ENCODE data around the gene RAB5B.

DNA sequence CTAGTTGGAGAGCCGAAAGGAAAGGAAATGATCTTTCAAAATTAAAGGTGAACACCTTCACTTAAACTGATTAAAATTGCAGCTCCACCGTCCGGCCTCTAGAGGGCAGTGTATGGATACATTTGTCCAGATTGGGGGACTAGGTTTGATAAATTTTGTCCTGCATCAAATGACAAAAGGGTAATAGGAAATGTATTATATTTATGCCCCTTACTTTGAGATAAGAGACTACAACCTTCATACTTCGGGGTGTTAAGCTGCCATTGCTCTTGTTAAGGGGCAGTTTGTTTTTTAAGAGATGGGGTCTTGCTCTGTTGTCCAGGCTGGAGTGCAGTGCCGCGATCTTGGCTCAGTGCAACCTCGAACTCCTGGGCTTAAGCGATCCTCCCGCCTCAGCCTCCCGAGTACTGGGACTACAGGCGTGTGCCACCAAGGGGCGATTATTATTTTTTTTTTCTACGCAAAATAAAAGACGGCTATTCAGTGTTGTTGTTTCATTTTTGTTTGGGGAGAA is 22.4 kb downstream of the RAB5B start:
- TF ChIP-seq, protein P1, sequence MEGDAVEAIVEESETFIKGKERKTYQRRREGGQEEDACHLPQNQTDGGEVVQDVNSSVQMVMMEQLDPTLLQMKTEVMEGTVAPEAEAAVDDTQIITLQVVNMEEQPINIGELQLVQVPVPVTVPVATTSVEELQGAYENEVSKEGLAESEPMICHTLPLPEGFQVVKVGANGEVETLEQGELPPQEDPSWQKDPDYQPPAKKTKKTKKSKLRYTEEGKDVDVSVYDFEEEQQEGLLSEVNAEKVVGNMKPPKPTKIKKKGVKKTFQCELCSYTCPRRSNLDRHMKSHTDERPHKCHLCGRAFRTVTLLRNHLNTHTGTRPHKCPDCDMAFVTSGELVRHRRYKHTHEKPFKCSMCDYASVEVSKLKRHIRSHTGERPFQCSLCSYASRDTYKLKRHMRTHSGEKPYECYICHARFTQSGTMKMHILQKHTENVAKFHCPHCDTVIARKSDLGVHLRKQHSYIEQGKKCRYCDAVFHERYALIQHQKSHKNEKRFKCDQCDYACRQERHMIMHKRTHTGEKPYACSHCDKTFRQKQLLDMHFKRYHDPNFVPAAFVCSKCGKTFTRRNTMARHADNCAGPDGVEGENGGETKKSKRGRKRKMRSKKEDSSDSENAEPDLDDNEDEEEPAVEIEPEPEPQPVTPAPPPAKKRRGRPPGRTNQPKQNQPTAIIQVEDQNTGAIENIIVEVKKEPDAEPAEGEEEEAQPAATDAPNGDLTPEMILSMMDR (conservative IDR thresholded peaks at IDR 0.05; ENCODE audit: low read depth, low read length): peak; percentile 94
- TF ChIP-seq EZH2 (IDR thresholded peaks at IDR 0.05; ENCODE audit: borderline replicate concordance, low read depth, low read length, poor library complexity, severe bottlenecking): no peak

All from A673 (cell line).